Amniotic stem cell (primary cell): Measurements from ENCODE around the gene TNNI2.

Experiments used
- DNase-seq: peaks from one replicate; lab custom pipeline; 2025; lab: John Stamatoyannopoulos, UW

Gene TNNI2

DNA sequence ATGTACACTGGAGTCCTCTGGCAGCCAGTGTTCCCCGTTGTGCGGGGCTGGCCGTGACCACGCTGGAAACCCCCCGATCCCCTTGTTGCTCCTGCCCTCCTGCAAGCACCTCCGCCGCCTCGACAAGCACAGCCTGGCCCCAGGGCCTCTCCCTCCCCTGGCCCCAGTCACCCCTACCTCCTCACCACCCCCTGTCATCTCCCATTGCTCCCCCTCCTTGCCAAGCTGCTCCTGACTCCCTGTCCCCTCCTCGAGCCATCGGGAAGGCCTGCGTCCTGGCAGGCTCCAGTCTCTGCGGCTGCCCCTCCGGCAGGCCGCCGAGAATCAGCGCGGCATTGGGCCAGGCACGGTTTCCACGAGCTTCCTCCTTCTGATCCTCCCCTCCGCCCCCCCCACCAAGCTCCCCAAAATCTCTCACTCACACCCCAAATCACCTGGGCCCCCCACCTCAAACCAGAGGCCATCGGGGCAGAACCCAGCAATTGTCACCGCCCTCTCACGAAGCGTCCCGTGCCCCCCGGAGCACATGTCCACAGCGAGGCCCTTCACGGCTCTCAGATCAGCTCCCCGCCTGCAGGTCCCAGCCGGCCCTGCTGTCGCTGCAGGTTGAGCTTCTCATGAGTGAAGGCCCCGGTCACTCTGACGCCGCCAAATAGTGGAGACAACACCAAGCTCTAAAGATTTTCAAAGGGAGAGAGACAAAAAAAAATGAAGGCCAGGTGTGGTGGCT, 8.4 kb downstream of the TNNI2 start:
- no peak for DNase-seq

DNA sequence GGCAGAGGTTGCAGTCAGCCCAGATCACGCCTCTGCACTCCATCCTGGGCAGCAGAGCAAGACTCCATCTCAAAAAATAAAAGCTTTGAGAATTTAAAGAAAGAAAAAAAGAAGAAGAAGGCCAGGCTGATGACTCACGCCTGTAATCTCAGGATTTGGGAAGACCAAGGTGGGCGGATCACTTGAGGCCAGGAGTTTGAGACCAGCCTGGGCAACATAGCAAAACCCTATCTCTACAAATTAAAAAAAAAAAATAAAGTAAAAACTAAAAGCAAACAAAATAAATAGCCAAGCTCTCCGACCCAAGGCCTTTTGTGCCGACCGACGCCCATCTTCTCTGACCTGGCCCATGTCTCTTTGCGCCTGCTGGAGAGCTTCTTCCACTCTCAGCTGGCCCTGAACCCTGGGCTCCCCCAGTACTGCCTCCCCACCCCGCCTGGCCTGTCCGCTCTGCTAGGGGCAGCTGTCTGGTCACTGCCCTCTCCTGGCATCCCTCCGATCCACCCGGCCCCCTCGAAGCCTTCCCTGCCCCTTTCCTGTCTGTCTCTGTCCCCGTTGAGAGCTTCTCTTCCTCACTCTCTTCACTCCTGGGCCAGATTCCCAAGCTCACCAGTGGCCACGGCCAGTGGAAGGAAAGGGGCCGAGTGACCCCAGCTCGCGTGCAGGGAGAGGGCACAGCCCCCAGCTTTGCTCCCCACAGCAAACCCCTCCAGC, 9.3 kb downstream of the TNNI2 start:
- DNase-seq, result no peak

DNA sequence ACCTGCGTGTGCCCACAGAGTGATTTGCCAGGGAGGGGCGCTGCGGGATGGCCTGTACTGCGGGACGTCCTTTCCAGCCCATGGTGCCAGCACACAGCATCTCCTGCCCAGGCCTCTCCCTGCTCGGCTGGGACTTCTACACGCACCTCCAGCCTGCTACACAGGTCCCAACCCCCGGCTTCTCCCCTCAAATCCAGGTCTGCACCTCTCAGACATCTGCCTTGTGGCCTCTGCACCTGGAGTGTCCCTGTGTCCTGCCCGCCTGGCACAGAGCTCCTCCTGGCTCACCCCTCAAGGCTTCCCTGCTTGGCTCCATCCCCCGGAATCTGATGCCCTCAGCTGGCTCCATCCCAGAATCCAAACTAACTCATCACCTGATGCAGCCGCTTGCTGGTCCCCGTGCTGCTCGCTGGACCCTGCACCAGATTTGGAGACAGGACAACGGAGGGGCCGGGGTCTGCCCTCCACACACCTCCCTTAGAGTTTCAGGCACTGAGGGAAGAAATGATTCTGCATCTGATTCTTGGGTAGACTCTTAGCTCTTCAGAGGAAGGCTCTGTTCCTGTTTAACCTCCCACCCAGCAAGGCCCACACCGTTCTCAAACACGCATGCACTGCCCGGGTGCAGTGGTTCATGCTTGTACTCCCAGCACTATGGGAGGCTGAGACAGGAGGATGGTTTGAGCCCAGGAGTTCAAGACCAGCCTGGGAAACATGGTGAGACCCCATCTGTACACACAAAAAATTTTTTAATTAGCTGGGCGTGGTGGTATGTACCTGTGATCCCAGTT, 10.1 kb downstream of the TNNI2 start:
- DNase-seq, result no peak

DNA sequence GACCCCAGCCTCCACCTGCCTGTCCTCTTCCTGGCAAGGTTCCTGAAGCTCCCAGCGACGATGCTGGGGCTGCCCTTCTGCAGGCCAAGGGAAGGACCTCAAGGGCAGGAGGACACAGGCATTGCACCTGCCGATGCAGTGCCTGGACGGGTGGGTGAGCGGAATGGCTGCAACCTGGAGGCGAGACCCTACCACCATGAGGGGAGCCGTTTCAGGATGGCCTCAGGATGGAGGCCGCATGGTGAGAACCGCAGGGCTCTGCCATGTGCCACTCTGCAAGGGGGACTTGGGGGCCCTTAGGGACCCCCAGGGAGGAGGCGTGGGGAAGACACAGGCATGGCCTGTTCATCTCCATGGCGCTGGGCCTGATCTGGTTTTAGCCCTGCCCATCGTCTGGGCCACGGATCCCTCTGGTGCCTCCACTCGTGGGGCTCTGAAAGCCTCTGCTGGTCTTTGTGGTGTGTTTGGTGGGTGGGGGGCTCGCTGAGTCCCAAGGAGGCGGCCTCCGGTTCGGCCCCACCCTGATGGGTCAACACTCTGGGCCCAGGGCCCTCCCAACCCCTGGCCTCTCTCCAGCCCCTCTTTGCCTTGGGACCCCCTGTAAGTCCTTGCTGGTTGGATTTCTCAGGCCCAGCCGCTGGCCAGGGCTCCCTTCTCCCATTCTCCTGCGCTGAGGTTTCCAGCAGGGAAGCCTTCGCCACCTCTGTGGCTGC, 12.8 kb downstream of the TNNI2 start:
- no peak for DNase-seq

DNA sequence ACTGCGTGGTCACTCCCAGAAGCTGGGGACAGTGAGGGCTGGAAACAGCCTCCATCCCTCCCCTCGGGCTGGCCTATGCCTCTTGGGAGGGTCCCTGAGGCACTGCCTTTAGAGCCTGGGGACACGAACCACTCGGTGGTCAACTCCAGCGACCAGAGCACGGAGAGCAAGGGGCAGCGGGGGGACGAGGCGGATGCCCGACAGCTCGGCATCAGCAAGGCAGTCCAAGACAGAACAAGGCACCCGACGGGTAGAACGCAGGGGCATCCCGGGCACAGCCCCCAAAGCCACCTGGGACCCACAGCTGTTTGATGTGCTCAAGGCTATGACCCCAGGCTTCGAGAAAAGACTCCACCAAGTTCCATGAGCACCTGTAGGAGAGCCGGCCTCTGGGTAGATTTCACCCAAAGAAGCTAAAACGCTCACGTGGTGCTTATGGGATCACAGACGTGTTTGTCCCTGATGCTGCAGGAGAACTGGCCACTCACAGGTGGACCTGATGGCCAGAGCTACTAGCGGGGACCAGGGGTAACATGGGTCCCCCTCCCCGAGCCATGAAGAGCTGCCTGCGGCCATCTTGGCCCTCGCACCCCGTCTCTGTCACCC, 13.6 kb downstream of the TNNI2 start:
- no peak for DNase-seq

DNA sequence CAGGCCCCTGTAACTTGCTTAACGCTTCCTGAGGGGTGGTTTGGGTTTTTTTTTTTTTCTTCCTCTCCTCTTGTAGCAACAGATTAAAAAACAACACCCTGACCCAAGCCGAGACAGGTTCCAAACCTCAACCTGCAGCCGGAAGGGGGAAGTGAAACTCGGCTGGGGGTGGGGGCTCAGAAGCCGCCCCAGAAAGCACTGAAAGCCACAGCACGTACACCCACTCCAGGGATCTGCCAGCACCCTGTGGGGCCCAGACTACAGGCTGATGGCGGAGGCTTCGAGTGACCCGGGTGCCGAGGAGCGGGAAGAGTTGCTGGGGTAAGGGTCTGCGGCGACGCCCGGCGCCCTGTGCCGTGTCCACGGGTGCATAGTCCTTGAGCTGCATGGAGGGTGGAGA, 14.1 kb downstream of the TNNI2 start, which contains the start of gene LSP1:
LSP1 (plus strand) TSS at position 208 of the 400 bp plus-strand sequence; CDS start at position 269, 61 bp downstream.
- no peak for DNase-seq

DNA sequence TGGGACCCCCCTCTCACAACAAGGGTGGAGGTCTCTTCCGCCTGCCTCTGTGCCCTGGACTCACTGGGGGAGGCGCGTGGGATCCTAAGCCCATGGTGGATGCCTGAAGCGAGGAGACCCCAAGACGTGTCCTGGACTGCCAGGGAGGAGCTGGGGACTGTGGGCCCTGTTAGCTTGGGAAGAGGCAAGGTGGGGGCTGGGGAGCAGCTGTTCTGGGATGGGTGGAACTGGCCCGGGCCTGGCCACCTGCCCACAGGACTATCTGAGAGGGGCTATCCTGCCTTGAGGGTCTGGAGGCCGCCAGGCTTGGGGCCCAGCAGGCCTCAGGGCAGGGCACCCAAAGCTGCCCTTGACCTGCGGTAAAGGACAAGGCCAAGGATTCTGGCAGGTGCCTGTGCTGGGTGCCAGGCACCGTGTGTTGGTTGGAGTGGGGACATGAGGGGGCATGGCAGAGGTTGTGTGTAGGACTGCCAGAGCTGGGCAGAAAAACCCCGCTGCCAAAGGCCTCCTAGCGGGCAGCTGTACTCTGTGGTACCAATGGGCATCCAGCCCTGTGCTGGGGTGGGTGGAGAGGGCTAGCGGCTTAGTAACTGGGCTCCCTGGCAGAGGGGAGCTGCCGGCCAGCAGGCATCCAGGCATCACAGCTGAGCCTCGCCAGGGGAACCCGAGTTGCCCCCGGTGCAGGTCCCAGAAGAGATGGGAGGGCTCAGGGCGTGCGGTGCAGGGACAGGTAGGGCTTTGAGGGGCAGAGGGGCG, 14.8 kb downstream of the TNNI2 start:
- no peak for DNase-seq

DNA sequence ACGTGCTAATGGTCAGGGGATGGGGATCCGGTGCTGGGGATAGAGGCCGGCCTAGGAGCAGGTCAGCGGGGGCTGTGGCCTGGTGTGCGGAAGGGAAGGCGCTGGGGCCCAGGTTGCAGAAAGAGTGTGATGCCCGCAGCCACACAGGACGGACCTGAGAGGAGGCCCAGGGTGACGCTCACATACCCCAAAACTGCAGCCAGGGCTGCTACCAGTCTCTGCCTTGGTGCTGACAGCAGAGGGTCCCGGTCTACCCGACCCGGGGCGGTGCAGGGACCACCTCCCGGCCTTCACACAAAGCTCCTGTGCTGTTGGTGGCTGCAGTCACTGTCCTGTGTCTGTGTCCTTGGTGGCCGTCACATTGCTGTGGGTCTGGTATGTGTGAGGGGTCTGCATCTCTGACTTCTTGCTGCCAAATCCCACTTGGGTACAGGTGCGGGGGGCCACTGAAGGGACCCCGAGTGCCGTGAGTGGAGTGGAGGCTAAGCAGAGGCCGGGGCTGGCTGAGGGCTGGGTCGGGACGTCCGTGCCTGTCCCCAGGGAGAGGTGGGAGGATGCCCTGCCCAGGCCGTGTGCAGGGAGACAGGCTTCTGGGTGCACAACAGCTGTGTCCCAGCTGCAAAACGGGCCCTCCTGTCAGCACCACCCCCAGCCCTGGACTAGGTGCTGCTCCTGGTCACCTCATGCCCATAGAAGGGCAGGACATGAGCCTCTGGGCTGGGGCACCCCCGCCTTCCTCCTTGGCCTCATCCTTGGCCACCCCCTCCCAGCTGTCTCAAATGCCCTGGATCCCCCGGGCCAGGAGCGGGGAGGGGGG, 15.6 kb downstream of the TNNI2 start:
- no peak for DNase-seq

DNA sequence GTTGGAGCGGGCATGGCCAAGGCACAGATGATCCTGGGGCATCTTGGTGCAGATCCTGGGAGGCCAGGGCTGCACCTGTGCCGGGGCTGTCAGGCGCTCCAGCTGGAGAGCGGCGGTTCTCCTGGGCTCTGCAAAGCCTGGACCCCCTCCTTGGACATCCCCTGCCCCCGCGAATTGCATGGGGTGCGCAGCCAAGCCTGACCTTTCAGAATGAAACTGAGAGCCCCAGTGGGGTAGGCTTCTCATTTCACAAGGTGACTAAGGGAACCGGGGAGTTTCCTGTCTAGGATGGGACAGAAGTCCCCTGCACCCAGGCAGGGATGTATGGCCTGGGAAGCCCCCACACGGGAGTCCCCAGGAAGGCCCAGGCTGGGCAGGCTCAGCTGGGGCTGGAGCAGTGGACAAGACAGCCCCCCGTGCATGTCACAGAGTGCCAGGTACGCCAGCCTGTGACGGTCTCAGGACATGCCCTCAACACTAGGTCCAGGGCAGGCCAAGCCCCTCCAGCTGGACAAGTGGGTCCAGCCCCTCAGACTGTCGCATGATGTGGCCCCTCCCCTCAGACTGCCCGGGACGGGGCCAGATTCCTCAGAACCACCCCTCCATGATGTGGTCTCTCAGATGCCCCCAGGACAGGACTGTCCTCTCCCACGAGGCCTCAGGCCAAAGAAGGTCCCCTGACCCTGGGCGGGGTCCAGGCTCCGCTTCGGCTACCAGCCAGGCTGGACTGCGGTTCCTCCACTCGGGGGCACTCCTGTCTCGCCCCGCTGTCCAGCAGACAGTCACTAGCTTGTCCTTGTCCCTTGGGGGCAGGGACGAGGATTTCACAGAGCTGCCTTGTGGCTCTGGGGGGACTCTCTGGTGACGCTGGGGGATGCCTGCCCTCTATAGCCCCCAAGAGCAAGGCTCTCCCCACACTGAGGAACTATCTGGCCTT, 16.4 kb downstream of the TNNI2 start:
- DNase-seq, result no peak

DNA sequence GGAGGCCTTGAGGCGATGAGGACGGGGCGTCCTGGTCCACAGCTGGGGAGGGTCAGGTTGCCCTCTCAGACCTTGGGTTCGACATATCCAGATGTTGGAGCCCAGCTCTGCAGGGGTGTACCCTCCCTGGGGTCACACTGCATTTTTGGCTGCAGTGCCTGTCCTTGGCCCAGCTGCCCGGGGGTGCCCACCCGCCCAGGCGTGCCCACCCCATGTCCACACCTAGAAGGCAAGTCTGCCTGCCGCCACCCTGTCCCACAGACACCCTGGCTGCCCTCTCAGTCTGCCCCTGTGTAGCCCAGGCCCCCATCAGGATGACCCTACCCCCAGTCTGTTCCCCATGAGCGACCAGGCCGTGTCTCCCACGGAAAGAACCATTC, 17.1 kb downstream of the TNNI2 start:
- DNase-seq, result no peak

DNA sequence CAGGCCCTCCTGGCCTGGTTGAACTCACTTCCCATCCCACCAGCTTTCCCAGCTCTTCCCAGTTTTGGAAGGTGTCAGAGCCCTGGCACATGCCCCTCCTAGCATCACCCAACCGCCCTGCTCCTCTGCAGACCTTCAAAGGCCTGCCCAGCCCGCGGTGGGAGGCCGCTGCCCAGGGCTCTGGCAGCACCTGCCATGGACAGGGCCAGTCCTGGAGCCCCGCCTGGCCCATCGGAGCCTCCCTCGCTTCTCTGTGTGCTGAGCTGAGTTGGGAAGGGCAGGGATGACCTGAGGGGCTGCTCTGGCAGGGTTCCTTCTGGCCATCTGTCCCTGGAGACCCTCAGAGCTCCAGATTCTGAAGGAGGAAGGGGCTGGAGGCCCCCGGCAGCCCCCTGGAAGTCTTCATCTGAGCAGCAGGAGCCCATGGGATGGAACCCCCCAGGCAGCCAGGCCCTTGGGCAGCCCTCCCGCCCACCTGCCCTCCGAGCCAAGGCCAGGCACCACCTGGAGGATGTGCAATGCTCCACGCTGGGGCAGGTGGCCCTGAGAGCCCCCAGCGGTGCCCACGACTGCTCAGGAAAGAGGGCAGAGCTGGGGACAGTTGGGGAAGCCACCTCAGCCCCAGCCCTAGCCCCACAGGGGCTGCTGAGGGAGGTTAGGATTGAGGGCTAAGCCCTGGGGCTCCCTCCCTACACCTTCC, 17.7 kb downstream of the TNNI2 start:
- DNase-seq, result no peak

DNA sequence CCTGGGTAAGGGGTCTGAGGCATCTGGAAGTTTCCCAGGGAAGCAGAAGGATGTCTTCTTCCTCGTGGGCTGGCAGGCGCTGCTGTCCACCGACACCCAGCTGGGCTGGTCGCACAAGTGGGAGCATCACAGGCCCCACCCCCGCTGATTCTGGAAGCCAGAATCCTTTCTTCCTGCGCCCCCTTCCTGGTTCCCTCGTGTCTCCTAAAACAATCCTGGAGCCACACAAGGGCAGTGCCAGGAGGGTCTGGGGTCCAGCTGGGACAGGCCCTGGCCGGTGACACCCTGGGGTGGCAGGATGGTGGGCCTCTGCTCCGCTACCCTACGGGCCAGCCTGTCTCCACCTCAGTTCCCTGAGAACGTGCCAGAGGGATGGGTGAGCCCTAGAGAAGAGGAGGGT, 18.3 kb downstream of the TNNI2 start:
- DNase-seq, result no peak

DNA sequence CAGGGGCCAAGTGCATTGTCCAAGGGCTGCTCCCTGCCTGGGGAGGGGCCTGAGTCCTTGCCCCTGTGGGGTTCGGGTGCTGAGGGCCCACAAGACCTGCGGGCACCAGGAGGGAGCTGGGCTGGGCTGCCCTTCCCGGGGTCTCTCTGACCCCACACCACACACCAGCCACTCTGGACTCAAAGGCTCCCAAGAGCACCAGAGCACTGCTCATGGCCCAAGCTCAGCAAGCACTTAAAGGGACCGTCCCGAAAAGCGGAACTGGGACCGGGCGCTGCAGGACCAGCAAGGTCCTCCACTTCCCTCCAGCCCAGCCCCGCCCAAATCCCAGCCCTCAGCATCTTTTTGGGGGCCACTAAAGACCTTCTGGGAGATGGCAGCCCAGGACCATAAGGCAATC, 19.4 kb downstream of the TNNI2 start:
- DNase-seq, result no peak

DNA sequence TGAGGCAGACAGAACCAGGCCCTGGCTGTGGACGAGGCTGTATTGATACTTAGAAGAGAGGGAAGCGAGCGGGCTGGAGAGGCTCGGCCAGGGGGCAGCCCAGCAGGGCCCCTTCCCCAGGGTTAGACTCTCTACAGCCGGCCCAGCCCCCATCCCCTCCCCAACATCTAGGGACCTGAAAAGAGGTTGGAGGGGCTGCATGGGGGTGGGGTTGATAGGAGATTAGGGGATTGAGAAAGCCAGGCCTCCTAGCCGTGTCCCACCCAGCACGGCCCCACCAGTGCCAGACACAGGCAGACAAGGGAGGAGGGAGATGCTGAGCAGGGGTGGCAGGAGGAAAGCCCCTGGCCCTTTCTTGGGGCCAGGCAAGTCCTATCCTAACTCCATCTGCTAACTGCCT, 19.8 kb downstream of the TNNI2 start:
- DNase-seq, result no peak

DNA sequence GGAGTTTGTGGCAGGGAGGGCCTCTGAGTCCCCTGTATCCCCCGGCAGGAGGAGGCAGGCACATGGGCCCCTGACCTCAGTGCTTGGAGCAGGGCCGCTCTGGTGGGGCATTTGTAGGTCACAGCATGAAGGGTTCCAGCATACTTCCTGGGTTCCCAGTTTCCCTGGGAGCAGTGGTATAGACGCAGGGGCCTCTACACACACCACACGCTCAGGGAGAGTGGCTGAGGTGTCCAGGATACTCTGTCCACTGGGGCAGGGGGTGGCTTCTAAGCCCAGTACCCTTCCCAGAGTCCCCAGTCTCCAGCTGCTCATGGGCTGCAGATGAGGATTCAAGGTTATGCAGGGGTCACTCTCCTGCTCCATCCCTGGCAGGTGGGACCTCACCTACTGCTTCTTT, 20.2 kb downstream of the TNNI2 start:
- DNase-seq, result no peak

DNA sequence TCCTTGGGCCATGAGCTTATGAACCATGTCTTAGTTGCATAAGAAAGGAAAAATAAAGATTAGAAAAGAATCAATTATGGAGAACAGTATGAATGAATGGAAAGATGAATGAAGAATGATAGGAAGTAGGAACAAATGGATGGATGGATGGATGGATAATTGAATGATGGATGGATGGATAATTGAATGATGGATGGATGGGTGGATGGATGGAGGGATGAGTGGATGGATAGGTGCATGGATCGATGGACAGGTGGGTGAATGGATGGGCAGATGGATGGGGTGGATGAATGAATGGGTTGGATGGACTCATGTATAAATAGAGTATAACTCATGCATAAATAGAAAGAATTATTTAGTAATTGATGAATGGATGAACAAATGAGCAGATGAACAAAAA, 21.3 kb downstream of the TNNI2 start:
- DNase-seq, result no peak

DNA sequence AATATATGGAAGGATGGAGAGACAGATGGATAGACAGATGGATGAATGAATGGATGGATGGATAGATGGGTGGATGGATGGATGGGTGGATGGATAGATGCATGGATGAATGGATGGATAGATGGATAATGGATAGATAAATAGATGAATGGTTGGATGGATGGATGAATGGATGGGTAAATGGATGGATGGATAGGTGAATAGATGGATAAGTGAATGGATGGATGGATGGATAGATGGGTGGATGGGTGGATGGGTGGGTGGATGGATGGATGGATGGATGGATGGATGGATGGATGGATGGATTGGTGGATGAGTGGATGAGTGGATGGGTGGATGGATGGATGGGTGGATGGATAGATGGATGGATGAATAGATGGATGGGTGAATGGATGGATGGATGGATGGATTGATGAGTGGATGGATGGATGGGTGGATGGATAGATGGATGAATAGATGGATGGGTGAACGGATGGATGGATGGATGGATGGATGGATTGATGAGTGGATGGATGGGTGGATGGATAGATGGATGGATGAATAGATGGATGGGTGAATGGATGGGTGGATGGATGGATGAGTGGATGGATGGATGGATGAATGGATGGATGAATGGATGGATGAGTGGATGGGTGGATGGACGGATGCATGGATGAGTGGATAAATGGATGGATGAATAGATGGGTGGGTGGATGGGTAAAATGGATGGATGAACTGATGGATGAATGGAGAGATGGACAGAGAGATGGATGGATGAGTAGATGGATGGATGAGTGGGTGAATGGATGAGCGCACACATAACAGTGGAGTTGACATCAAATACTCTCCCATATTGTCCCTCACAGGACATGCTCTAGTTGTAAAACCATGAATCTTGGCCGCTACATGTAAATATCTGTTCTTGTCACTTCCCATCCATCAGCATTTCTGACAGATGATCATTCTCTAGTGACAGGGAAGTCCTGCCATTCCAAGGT, 22.9 kb downstream of the TNNI2 start:
- no peak for DNase-seq
